SH-SY5Y (cell line): ENCODE measurements around the gene FOXL1.

ENCODE experiments used
- GATA2 ChIP-seq: IDR thresholded peaks from 2 replicates; pipeline ENCODE4 v1.6.1; 2011; ENCODE audit warnings: mild to moderate bottlenecking, low read depth, low read length
- GATA3 ChIP-seq: IDR thresholded peaks from 2 replicates; pipeline ENCODE4 v1.6.1; 2011; ENCODE audit warnings: low read depth, mild to moderate bottlenecking, low read length, moderate library complexity

GRCh38 chr16:86545954-86546637 is 32.3 kb upstream of the FOXL1 start:
- TF ChIP-seq GATA3, result no peak
- no peak for TF ChIP-seq GATA2
